T follicular helper cell (primary cell): ENCODE measurements around the gene GRIK4.

Experiments
- DNase-seq: peaks from one replicate; pipeline ENCODE4 v3.0.0-alpha.2; 2020; ENCODE audit warnings: low read depth

The GRIK4 gene

DNA sequence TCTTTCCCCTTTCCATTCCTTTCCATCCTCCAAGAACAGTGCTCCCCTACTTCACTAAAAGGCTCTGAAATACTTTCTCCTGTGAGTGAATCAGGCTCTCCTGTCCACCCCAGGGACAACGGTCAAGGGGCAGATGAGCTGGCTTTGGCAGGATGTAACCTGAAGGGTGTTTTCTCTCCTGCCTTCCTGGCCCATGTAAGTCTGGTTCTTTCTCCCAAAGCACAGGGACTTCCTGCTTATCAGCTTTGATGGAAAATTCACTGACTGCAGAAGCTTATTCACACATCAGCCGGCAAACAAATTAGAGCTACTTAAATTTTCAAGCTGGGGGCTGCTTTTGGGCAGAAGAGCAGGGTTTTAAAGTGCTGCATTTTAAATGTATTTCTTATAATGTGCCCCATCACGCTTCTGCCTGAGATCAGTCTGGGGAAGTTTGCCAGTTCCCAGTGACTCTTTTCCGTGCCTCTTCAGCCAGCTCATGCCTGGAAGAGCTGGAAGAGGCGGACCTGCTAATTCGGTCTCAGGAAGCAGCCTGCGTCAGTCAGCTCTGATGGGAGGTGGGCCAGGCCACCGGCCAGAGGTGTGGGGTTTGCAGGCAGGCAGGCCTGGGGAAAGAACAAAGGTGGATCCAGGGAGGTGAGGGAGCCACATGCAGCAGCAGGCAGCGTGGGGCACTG, 372.0 kb downstream of the GRIK4 start:
- no peak for DNase-seq

- DNase-seq: no peak
These were observed 372.8 kb downstream of the GRIK4 start for GRCh38 chr11:120884154-120885020.

- DNase-seq: no peak
These were observed 379.2 kb downstream of the GRIK4 start for GRCh38 chr11:120890609-120891320.

GRCh38 chr11:120893440-120894201, 382.1 kb downstream of the GRIK4 start:
- DNase-seq: no peak

- no peak for DNase-seq
These were observed 382.8 kb downstream of the GRIK4 start for GRCh38 chr11:120894202-120894985.

DNA sequence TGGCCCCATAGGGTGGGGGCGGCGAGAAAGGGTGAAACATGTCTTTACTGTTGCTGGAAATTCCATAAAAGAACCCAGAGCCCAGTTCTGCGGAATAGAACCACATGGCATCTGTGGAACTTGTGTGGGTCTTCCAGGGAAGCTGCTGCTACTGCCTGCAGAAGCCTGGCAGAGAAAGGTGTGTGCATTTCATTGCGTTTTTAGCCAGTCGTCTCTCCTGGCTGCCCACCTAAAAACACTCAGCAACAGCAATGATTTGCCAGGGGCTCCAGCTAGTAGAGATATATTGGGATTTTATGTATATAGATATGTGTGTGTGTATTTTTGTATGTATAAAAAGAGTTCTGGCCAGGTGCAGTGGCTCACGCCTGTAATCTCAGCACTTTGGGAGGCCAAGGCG, 385.1 kb downstream of the GRIK4 start:
- DNase-seq: no peak

DNA sequence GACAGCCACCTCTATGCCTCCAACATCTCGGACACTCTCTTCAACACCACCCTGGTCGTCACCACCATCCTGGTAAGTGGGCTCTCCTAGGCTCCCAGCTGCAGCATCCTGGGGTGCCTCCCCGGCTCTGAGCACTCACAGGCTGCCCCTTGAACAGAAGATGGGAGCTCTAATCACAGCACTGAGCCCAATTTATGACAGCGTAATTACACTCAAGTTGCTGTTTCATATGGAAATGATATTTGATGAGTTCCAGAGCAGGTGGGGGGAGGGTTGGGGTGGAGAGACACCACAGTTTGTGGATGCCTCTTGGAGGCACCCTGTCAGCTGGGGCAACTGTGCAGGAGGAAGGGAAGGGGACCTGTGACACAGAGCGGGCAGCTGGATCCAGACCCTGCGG, 387.0 kb downstream of the GRIK4 start:
- DNase-seq: no peak

DNA sequence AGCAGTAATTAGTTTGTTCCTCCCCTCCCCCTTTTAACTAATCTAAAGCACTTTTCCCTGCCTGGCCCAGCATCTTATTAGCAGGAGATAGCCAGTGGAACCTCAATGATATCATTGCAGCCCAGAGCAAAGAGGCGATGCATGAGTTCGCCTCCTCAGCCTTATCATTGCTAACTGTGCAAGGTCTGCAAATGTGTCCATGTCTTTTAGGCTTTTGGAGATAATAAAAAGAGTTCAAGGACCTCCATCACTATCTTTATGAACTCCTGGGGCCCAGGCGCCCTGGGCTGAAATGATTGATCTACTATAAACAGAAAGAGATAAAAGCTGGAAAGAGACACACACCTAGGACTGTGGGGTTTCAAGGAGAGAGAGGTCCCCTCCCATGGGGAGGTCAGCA, 388.2 kb downstream of the GRIK4 start:
- DNase-seq: no peak

GRCh38 chr11:120900643-120901042, 389.1 kb downstream of the GRIK4 start:
- no peak for DNase-seq

- no peak for DNase-seq
These were observed 392.1 kb downstream of the GRIK4 start for GRCh38 chr11:120903686-120904085.

GRCh38 chr11:120904116-120904515, 392.6 kb downstream of the GRIK4 start:
- DNase-seq: no peak

GRCh38 chr11:120906766-120907165, 395.2 kb downstream of the GRIK4 start:
- no peak for DNase-seq

- DNase-seq: no peak
These were observed 396.4 kb downstream of the GRIK4 start for GRCh38 chr11:120907971-120908370.

GRCh38 chr11:120908461-120909181, 397.1 kb downstream of the GRIK4 start:
- no peak for DNase-seq

- DNase-seq: no peak
These were observed 398.3 kb downstream of the GRIK4 start for GRCh38 chr11:120909676-120910416.

GRCh38 chr11:120911943-120912342, 400.4 kb downstream of the GRIK4 start:
- no peak for DNase-seq

DNA sequence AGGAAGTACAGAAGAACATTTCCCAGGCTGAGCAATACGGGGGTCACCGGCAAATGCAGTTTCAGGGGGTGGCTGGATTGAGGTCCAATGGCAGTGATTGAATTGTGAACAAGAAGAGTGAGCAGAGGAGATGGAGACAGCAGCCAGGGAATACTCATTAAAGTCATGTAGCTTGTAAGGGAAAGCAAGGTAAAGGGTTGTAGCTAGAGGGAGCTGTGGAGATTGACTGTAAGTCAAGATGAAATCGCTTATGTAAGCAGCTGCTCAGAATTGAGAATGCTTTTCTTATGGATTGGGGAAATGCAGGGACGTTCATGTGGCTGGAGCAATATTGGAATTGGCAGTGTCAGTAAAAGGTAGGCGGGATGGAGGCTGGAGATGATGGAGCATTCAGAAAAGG, 401.0 kb downstream of the GRIK4 start:
- no peak for DNase-seq

- DNase-seq: no peak
These were observed 401.4 kb downstream of the GRIK4 start for GRCh38 chr11:120912915-120913314.

DNA sequence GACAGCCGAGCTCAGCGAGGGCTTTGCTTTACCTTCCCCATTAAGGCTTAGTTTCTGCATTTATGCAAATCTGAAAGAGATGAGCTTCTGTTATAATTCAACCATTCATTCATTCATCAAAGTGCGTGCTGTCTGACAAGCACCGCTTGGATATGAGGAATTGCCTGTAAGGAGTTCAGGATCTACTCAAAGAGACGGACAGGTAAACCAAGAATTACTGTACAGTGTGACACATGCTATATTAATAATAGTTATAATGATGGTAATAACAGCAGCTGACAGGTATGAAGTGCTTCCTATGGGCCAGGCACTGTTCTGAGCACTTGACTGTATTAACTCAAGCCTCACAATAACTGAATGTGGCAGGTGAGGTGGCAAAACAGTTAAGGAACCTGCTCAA, 402.5 kb downstream of the GRIK4 start:
- DNase-seq: no peak

- no peak for DNase-seq
These were observed 403.1 kb downstream of the GRIK4 start for GRCh38 chr11:120914601-120915000.
